IPS-15b (cell line): ENCODE results near the gene MACROH2A1.
"Not testable (repeated sequence)": the region's sequence is repeated elsewhere in the genome, so short reads cannot be mapped to it uniquely, and the experiment has no call there.

Experiments used
- H3K27me3 ChIP-seq: one replicate; pipeline ENCODE4 v1.6.1; 2013; ENCODE audit warnings: low read length; ENCODE audit not compliant: control insufficient read depth, insufficient read depth
- H3K36me3 ChIP-seq: one replicate; pipeline ENCODE4 v1.6.1; 2013; ENCODE audit warnings: low read length; ENCODE audit not compliant: control insufficient read depth, insufficient read depth
- H3K4me1 ChIP-seq: one replicate; pipeline ENCODE4 v1.6.1; 2013; ENCODE audit warnings: mild to moderate bottlenecking, low read length; ENCODE audit not compliant: control insufficient read depth, insufficient read depth
- H3K4me3 ChIP-seq: one replicate; pipeline ENCODE4 v1.5.1; 2013; ENCODE audit warnings: low read depth, low read length
- H3K9ac ChIP-seq: one replicate; pipeline ENCODE4 v1.6.1; 2013; ENCODE audit warnings: low read depth, mild to moderate bottlenecking, low read length
- H3K9me3 ChIP-seq: one replicate; pipeline ENCODE4 v1.6.1; 2013; ENCODE audit warnings: mild to moderate bottlenecking, low read length; ENCODE audit not compliant: control insufficient read depth, insufficient read depth

The MACROH2A1 gene

GRCh38 chr5:135367076-135367475 is 32.0 kb downstream of the MACROH2A1 start:
- no peak overlapping the region for H3K9ac ChIP-seq
- H3K27me3 ChIP-seq: no peaks in the 10 kb centered on the region
- H3K9me3 ChIP-seq: no peaks in the 10 kb centered on the region
- H3K4me3 ChIP-seq: no peak overlapping the region
- no peaks in the 10 kb centered on the region for H3K4me1 ChIP-seq
- H3K36me3 ChIP-seq: no peaks in the 10 kb centered on the region

GRCh38 chr5:135365281-135365680 is 33.8 kb downstream of the MACROH2A1 start:
- Histone ChIP-seq H3K4me3 (no peak overlapping the region), H3K9ac (no peak overlapping the region), H3K36me3 (no peaks in the 10 kb centered on the region), H3K4me1 (no peaks in the 10 kb centered on the region), H3K27me3 (no peaks in the 10 kb centered on the region), H3K9me3 (no peaks in the 10 kb centered on the region)

DNA sequence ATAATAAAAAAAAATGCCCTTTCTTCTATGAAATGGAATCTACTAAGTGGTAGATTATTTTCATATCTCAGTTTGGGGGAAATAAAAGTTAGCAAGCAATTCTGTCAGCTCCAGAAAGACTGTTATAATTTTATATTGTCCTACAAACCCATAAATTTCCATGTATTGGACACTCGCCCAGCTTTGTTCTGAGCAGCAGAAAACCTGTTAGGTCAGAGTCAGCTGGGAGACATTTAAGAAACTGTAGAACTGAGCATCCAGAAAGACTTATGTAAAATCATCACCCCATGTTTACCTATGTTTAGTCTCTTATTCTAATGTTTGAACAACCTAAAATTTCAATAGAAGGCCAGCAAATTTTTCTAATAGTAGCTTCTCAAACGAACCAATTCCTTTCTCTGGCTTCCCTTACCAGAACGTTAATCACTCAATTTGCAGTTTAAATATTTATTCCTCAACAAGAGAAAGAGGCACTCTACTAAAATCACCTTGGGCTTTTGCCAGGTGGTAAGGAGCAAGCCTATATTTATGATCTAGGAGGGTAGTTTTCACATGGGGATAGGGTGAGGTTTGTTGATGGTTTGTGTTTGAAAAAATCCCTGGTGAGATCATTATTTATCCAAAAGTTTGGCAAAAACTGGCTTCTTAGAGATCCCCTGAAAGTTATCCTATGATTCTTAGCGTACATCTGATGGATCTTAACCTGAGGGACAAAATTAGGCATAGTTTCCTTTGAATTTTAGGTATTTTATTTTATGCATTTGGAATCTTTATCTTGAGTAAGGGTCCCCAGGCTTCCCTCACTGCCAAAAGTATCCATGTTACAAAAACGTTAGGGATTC is 34.4 kb downstream of the MACROH2A1 start:
- Histone ChIP-seq H3K36me3 (no peaks in the 10 kb centered on the region), H3K4me3 (no peak overlapping the region), H3K9ac (no peak overlapping the region), H3K9me3 (no peaks in the 10 kb centered on the region), H3K27me3 (no peaks in the 10 kb centered on the region), H3K4me1 (no peaks in the 10 kb centered on the region)

DNA sequence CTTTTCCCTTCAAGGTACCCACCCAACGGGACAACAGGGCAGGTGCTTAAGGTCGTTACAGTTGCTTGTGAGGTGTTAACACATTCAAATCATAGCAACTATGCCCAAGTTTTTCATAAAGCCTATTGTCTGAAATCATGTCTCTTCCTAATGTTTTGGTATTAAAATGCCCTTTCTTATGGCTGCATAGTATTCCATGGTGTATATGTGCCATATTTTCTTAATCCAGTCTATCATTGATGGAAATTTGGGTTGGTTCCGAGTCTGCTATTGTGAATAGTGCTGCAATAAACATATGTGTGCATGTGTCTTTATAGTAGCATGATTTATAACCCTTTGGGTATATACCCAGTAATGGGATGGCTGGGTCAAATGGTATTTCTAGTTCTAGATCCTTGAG is 35.7 kb downstream of the MACROH2A1 start:
- not testable (repeated sequence) for H3K4me1 ChIP-seq, H3K9me3 ChIP-seq, H3K36me3 ChIP-seq, H3K4me3 ChIP-seq, H3K27me3 ChIP-seq, H3K9ac ChIP-seq

GRCh38 chr5:135362102-135362501 is 36.9 kb downstream of the MACROH2A1 start:
- no peaks in the 10 kb centered on the region for H3K36me3 ChIP-seq
- no peaks in the 10 kb centered on the region for H3K27me3 ChIP-seq
- H3K4me3 ChIP-seq: no peak overlapping the region
- no peaks in the 10 kb centered on the region for H3K4me1 ChIP-seq
- H3K9ac ChIP-seq: no peak overlapping the region
- H3K9me3 ChIP-seq: no peaks in the 10 kb centered on the region

DNA sequence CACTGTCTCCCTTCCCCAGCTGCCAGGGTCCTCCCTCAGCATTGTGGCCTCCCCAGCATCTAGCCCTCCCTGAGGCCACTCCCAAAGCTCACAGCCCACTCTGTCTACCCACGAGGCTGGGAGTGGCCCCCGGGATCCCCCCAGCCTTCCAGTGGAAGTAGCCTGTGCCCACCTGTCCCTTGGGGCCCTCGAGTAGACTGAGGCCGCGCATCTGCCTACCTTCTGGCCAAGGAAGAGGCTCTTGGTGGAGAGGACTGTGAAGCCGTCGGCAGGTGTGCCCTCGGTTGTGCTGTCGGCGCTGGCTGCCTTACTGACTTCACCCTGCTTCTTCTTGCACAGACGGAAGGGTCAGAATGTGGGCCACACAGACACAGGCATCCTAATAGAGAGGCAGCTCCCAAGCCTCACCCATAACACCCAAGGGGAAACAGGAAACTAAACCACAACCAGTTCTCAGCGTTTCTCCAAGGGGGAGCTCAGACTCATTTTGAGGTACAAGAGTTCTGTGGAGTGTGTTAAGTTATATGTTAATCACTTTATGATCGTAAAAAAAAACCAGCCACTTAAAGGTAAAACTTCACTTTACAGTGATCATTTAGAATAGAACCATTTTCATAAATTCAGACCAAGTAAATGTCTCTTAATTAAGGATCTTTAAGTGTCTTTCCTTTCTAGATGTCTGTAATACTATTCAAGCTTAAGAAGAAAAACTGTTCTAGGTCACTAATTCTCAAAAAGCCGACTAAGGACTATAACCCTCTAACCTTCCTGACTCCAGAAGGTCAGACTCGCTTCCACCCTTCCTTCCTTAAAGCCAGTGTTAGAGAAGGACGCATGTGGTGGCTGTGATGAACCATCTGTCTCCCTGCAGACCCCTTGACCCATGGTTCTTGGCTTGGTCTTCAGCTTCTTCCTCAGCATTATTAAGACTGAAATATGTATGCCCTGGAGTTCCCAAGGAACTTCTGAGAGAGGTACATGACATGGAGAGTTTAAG is 38.5 kb downstream of the MACROH2A1 start:
- H3K27me3 ChIP-seq: no peaks in the 10 kb centered on the region
- no peak overlapping the region for H3K4me3 ChIP-seq
- no peaks in the 10 kb centered on the region for H3K4me1 ChIP-seq
- H3K36me3 ChIP-seq: no peaks in the 10 kb centered on the region
- H3K9me3 ChIP-seq: no peaks in the 10 kb centered on the region
- no peak overlapping the region for H3K9ac ChIP-seq

- H3K9ac ChIP-seq: no peak overlapping the region
- H3K4me3 ChIP-seq: no peak overlapping the region
- H3K27me3 ChIP-seq: no peaks in the 10 kb centered on the region
- H3K36me3 ChIP-seq: no peaks in the 10 kb centered on the region
- no peaks in the 10 kb centered on the region for H3K9me3 ChIP-seq
- H3K4me1 ChIP-seq: no peaks in the 10 kb centered on the region
These were observed 39.5 kb downstream of the MACROH2A1 start for GRCh38 chr5:135359374-135360165.

GRCh38 chr5:135357685-135358084 is 41.3 kb downstream of the MACROH2A1 start:
- H3K4me3 ChIP-seq: no peak overlapping the region
- no peaks in the 10 kb centered on the region for H3K36me3 ChIP-seq
- no peaks in the 10 kb centered on the region for H3K9me3 ChIP-seq
- H3K27me3 ChIP-seq: no peaks in the 10 kb centered on the region
- H3K9ac ChIP-seq: no peak overlapping the region
- no peaks in the 10 kb centered on the region for H3K4me1 ChIP-seq

DNA sequence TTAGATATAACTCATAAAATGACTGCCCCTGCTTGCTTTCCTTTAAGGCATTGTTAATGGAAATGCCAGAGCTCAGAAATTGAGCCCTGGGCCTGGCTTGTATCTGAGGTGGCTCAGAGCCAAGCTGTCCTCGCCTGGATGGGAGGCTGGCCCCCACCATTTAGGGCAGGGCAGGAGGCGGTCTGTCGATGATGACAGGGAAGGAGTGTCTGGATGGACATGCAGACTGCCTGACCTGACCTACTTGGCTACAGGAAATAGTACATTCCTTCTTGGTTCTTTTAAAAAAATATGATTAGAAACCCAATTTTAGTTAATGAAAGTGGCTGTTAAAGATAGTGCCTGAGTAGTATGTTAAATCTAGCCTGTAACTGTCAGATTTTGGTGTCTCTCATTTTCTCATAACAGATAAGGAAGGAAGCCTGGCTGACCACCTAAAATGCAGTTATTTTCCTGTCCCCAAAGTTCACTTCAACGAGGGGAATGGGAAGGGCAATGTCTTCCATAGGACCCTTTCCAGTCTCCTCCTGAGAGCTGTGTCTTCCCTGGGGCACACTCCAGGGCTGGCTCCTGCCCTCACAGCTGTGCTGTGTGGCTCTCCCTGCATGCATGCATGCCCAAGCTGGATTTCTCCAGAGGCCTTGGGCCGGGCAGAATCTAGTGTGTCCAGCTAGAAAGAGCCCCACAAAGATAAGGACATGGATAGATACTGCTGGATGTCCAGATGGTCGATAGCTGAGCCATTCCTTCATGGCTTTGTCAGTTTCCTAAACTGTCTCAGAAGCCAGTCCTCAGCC is 42.3 kb downstream of the MACROH2A1 start:
- no peaks in the 10 kb centered on the region for H3K9me3 ChIP-seq
- H3K27me3 ChIP-seq: no peaks in the 10 kb centered on the region
- H3K9ac ChIP-seq: no peak overlapping the region
- H3K4me1 ChIP-seq: no peaks in the 10 kb centered on the region
- H3K4me3 ChIP-seq: no peak overlapping the region
- no peaks in the 10 kb centered on the region for H3K36me3 ChIP-seq

DNA sequence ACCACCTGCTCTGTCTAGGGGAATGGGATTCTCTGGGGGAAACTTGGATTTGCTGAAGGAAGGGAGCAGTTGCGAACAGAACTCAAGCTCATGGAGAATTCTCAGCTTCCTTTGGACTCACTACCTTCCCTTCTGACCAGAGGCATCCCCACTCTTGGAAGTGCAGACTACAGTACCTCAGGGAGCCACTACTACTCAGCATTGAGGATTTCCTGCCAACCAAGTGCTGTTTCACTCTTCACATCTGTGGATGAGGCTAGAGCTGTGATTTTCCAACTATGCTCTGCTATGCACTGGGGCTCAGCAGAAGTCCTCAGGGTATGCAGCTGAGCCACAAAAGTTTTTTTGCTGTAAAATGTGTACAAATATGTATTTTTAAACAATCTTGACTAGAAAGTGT is 43.9 kb downstream of the MACROH2A1 start:
- Histone ChIP-seq H3K9me3 (no peaks in the 10 kb centered on the region), H3K4me1 (no peaks in the 10 kb centered on the region), H3K9ac (no peak overlapping the region), H3K4me3 (no peak overlapping the region), H3K36me3 (no peaks in the 10 kb centered on the region), H3K27me3 (no peaks in the 10 kb centered on the region)
